Measurements from ENCODE around the gene GOLGA2.

The GOLGA2 gene

DNA sequence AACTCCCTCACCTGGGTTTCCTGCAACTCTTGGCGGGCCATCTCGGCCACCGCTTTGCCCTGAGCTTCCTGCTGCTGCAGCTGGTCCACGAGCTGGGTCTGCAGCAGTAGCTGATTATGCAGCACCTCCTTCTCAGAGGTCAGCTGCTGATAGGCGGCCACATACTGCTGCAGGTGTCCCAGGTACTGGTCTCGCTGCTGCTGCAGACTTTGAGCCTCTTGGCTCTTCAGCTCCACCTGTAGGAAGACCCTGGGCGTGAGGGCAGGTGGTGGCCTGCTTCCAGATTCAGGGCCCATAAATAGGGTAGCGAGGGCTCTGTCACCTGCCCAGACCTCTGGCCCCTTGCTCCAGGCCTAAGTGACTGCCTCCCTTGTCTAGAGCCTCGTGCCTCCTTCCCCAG is 16.7 kb downstream of the GOLGA2 start:
- H3K4me3 ChIP-seq (ENCODE audit: low read length, poor library complexity, severe bottlenecking) = no peak overlapping the region
- H3K79me2 ChIP-seq (ENCODE audit: insufficient read depth, low read length) = no peaks in the 10 kb centered on the region
- peaks cover 9% of the 10 kb centered on the region; the same call in 1 of the 2 replicates for H3K36me3 ChIP-seq (ENCODE audit: insufficient read depth, low read length)
- no peaks in the 10 kb centered on the region for H3K4me1 ChIP-seq (ENCODE audit: insufficient read depth, low read length, poor library complexity, severe bottlenecking)
- H3K9me2 ChIP-seq (replicated peaks; ENCODE audit: low read depth, low read length) = no peaks in the 10 kb centered on the region
- no peaks in the 10 kb centered on the region for H4K20me1 ChIP-seq (ENCODE audit: insufficient read depth, low read length, poor library complexity, severe bottlenecking)
- H3K9ac ChIP-seq (ENCODE audit: low read depth, low read length, poor library complexity, severe bottlenecking) = no peak overlapping the region
- no peaks in the 10 kb centered on the region for H3K9me3 ChIP-seq (ENCODE audit: insufficient read depth, low read depth, low read length)
- no peak overlapping the region for H3K4me2 ChIP-seq (ENCODE audit: low read depth, low read length, poor library complexity, severe bottlenecking)
- no peaks in the 10 kb centered on the region for H3F3A ChIP-seq (ENCODE audit: low read depth)
- TF ChIP-seq EZH2phosphoT487 (IDR thresholded peaks at IDR 0.05; ENCODE audit: borderline replicate concordance) = no peak
- no peak for TF ChIP-seq CTCF (conservative IDR thresholded peaks at IDR 0.05; ENCODE audit: low read length)
- no peaks in the 10 kb centered on the region for H3K27me3 ChIP-seq (ENCODE audit: insufficient read depth, low read length, poor library complexity, severe bottlenecking)
- H2AFZ ChIP-seq (ENCODE audit: low read length) = no peak overlapping the region

DNA sequence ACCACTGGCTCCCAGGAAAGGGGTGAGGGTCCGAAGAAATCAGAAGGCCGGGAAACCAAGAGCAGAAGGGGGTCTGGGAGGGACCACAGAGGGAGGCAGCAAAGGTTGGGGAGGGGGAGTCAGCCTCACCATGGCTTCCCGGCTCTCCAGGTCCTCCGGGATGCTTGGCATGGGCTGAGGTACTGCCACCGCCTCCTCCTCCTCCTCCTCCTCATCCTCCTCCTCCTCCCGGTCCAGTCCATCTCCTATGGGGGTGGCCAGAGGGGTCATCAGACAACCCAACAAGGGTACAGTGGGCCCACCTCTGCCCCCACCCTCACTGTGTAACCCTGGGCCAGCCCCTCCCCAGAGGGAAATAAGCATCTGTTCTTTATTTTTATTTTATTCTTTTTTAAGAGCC is 17.5 kb downstream of the GOLGA2 start:
- H3K9me3 ChIP-seq (ENCODE audit: insufficient read depth, low read depth, low read length) = no peaks in the 10 kb centered on the region
- H3K36me3 ChIP-seq (ENCODE audit: insufficient read depth, low read length) = peaks cover 9% of the 10 kb centered on the region; the same call in 1 of the 2 replicates
- no peaks in the 10 kb centered on the region for H3K27me3 ChIP-seq (ENCODE audit: insufficient read depth, low read length, poor library complexity, severe bottlenecking)
- no peaks in the 10 kb centered on the region for H3K4me1 ChIP-seq (ENCODE audit: insufficient read depth, low read length, poor library complexity, severe bottlenecking)
- H2AFZ ChIP-seq (ENCODE audit: low read length) = no peak overlapping the region
- H3K4me2 ChIP-seq (ENCODE audit: low read depth, low read length, poor library complexity, severe bottlenecking) = no peak overlapping the region
- no peaks in the 10 kb centered on the region for H3K9me2 ChIP-seq (replicated peaks; ENCODE audit: low read depth, low read length)
- no peak overlapping the region for H3K9ac ChIP-seq (ENCODE audit: low read depth, low read length, poor library complexity, severe bottlenecking)
- TF ChIP-seq CTCF (conservative IDR thresholded peaks at IDR 0.05; ENCODE audit: low read length) (no peak), EZH2phosphoT487 (IDR thresholded peaks at IDR 0.05; ENCODE audit: borderline replicate concordance) (no peak)
- H4K20me1 ChIP-seq (ENCODE audit: insufficient read depth, low read length, poor library complexity, severe bottlenecking) = no peaks in the 10 kb centered on the region
- no peaks in the 10 kb centered on the region for H3F3A ChIP-seq (ENCODE audit: low read depth)
- no peak overlapping the region for H3K4me3 ChIP-seq (ENCODE audit: low read length, poor library complexity, severe bottlenecking)
- H3K79me2 ChIP-seq (ENCODE audit: insufficient read depth, low read length) = no peaks in the 10 kb centered on the region

GRCh38 chr9:128257907-128258306 is 17.9 kb downstream of the GOLGA2 start:
- TF ChIP-seq EZH2phosphoT487 (IDR thresholded peaks at IDR 0.05; ENCODE audit: borderline replicate concordance) = no peak
- TF ChIP-seq CTCF (conservative IDR thresholded peaks at IDR 0.05; ENCODE audit: low read length) = no peak
- Histone ChIP-seq H3K9me2 (replicated peaks; ENCODE audit: low read depth, low read length) (no peaks in the 10 kb centered on the region), H3K36me3 (ENCODE audit: insufficient read depth, low read length) (peaks cover 9% of the 10 kb centered on the region; the same call in 1 of the 2 replicates)

More at GRCh38 chr9:128257907-128258306, 17.9 kb downstream of the GOLGA2 start:
- no peak overlapping the region for H3K4me3 ChIP-seq (ENCODE audit: low read length, poor library complexity, severe bottlenecking)
- H3K79me2 ChIP-seq (ENCODE audit: insufficient read depth, low read length) = no peaks in the 10 kb centered on the region
- no peaks in the 10 kb centered on the region for H3K9me3 ChIP-seq (ENCODE audit: insufficient read depth, low read depth, low read length)
- H3K9ac ChIP-seq (ENCODE audit: low read depth, low read length, poor library complexity, severe bottlenecking) = no peak overlapping the region
- no peaks in the 10 kb centered on the region for H3F3A ChIP-seq (ENCODE audit: low read depth)
- no peak overlapping the region for H3K4me2 ChIP-seq (ENCODE audit: low read depth, low read length, poor library complexity, severe bottlenecking)
- no peaks in the 10 kb centered on the region for H3K27me3 ChIP-seq (ENCODE audit: insufficient read depth, low read length, poor library complexity, severe bottlenecking)
- no peaks in the 10 kb centered on the region for H4K20me1 ChIP-seq (ENCODE audit: insufficient read depth, low read length, poor library complexity, severe bottlenecking)
- H2AFZ ChIP-seq (ENCODE audit: low read length) = no peak overlapping the region
- no peaks in the 10 kb centered on the region for H3K4me1 ChIP-seq (ENCODE audit: insufficient read depth, low read length, poor library complexity, severe bottlenecking)
